GM12873 (cell line): ENCODE results near the gene INTU.

ENCODE experiments used
- CTCF ChIP-seq: IDR thresholded peaks from 2 replicates; pipeline ENCODE4 v1.5.1; 2012; ENCODE audit warnings: low read depth, mild to moderate bottlenecking, moderate library complexity, low read length, control low read depth; ENCODE audit not compliant: insufficient read depth; ENCODE audit errors: missing control alignments

The INTU gene

GRCh38 chr4:127731406-127731805, 98.6 kb downstream of the INTU start:
- TF ChIP-seq CTCF = no peak

DNA sequence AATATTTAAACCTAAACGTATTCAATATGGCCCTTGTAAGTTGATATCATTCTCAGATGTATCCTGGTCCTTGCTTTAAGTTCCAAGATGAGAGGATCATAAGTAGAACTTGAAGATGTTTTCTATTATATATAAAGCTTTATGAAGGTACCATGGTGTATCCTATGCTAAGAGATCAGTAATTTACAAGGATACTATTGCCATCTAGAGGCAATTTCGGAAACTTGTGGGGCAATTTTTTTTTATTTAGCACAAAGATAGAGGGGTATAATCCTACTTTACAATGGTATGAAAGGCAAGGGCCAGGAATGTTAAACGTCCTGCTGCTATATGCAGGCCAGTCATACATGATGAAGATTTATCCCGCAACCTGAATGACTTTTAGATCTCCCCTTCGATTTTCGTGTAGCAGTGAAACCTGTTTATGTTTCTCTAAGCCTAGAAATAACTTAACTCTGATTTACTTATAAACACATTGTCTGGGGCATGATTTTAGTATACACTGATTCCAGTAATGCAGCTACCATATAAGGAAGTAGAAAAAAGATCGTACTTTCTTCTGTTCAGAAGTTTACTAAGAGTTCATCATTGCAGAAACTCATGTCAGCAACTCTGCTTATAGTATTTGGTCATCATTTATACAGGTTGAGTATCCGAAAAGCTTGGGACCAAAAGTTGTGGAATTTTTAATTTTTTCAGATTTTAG, 100.0 kb downstream of the INTU start:
- peak; percentile 43 for TF ChIP-seq CTCF

- no peak for TF ChIP-seq CTCF
Observed at GRCh38 chr4:127734976-127735375, 102.2 kb downstream of the INTU start.

DNA sequence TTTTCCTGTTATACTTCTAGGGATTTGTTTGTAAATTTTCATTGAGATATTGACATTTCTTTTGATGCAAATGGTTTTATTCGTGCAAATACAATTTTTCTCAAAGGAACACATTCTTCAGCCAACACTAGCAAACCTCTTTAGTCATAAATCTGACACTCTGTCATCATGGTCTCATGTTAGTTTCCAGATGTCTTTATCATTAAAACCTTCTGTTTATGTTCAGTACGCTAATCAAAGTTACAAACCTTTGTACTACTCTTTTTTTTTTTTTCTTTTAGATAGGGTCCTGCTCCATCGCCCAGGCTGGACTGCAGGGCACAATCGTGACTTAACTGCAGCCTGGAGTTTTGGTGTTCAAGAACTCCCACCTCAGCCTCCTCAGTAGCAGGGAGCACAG, 104.5 kb downstream of the INTU start:
- TF ChIP-seq CTCF = no peak

GRCh38 chr4:127741247-127741646, 108.5 kb downstream of the INTU start:
- TF ChIP-seq CTCF = no peak

GRCh38 chr4:127747883-127748282, 115.1 kb downstream of the INTU start:
- no peak for TF ChIP-seq CTCF

DNA sequence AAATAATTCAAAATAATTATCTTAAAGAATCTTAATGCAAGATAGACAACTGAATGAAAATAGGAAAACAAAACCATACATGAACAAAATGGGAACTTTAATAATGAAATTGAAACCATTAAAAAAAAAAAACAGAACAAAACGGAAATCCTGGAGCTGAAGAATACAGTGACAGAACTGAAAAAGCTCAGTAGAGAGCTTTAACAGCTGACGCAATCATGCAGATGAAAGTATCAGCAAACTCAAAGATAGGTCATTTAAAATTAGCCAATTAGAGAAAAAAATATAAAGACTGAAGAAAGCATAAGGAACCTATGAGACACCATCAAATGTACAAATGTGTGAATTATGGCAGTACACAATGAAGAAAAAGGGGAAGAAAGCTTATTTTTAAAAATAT, 116.2 kb downstream of the INTU start:
- TF ChIP-seq CTCF = no peak
